HL-60/S4 (cell line): Measurements from ENCODE around the gene USP3.
"Not testable (repeated sequence)": the region's sequence is repeated elsewhere in the genome, so short reads cannot be mapped to it uniquely, and the experiment has no call there.

ENCODE experiments used
- in situ Hi-C: fragments of 300-500 bp; cut with MboI; formaldehyde crosslinking; loops from 2 replicates; pipeline ENCODE4 v1.14.3; 2022; ENCODE audit warnings: low sequenced_read_pairs

USP3 gene

DNA sequence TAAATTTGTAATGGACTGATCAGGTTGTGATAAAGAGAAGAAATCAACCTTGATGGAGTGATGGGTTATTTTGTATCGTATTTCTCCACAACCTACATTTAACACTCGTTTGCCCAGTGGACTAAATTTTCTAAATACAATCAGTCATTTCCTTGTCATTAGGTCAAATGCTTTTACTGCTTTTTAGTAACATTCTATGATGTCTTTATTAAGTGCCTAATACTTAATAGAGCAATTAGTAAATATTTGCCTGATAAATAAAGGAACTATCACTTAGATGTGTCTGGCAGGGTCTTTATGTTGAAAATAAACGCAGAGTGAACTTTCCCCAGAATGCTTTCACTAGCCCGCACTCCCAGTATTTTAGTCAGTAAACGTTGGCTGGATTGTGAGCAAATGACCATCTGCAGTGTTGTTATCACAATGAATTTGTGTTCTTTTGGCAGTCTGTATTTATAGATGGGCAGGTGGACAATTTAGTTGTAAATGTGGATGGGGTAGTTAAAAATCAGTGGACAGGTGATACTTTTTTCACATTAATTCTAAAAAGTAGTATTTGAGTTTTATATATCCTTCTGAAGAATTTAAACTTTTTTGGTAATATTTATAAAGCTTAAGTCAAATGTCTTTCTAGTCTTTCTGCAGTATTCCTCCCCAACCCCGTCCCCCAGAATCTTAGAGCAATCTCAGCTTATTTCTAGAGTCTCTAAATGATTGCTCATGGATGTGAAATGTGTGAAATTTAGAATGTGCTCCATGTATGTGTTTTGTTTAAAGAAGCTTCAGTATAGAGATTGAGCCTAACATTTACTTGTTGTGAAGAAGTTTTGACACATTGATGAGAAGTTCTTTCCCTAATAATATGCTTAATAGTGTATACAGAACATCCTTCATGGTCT, 4.9 kb downstream of the USP3 start:
- in situ Hi-C loops = no loop called here

DNA sequence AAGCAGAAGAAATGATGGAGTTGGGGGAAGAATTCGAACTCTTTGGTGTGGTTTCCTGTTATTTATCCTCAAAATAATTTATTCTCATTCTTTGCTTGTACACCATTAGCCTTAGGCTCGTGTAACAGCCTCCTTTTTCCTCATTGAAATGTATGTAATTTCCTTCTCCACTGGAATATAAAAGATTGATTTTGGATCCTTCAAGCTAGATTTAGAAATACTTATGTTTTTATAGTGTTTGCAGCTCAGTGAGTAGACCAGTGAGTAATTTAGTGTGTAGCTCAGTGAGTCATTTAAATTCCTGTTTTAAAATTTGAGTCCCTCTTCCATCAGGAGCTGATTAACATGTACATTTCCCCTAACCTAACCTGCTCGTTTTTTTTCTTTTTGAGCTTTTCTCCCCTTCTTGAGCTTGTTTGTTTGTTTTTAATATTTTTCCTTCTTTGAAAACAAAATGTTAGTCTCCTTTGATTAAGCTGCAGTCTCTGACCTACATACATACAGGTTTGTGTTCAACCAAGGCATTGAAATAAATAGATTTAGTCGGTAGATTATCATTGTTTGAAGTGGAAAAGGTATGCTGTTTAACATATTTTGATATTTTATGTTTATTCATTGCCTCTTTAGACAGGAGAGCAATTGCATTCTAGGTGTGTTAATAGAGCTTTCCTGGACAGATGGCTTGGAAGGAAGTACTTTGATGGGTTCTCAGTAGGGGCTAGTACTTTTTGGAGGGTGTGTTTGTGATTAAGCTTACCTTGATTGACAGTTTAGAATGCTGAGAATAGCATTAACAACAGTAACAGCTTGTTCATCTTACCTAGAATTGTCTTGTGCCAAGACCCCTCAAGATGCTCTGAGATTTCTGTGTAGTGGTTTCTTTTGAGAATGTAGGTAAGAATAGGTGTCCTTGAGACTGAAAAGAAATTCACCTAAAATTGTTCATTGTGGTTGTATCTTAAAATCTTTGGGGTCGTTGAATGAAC, 5.9 kb downstream of the USP3 start:
- in situ Hi-C loops = no loop called here

DNA sequence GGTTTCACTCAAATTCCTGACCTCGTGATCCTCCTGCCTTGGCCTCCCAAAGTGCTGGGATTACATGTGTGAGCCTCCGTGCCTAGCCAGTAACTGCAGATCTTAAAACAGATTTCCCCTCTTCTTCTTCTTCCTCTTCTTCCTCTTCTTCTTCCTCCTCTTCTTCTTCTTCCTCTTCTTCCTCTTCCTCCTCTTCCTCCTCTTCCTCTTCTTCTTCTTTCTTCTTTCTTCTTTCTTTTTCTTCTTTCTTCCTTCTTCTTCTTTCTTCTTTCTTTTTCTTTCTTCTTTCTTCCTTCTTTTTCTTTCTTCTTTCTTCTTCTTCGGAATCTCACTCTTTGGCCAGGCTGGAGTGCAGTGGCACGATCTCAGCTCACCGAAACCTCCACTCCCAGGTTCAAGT, 7.8 kb downstream of the USP3 start:
- in situ Hi-C loops = no loop called here

DNA sequence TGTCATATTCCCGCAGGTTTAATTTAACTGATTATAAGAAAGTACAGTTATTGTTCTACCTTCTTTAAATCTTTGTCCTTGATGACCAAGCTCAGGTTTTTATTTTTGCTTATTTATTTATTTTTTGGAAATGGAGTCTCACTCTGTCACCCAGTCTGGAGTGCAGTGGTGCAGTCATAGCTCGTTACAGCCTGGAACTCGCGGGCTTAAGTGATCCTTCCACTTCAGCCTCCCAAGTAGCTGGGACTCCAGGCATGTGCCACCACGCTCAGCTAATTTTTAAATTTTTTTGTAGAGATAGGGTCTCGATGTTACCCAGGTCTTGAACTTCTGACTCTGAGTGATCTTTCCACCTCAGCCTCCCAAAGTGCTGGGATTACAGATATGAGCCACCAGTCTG, 8.9 kb downstream of the USP3 start:
- in situ Hi-C loops = no loop called here

DNA sequence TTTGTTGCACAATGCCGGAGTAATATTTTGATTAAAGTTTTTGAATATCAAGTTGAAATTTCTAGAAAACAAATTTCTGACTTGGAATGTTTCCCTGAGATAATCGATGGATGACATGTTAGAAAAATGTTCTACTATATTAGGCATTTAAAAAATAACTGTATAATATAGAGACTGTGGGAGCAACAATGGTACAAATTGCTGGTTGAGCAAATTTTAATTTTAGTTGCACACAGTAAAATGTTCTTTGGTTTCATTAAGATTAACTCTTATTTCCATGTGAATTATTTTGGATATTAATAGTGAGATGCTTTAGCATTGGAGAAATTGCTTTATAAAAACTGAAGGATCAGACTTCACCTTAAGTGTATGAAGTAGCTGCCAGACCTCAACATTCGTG, 9.3 kb downstream of the USP3 start:
- in situ Hi-C loops = no loop called here

DNA sequence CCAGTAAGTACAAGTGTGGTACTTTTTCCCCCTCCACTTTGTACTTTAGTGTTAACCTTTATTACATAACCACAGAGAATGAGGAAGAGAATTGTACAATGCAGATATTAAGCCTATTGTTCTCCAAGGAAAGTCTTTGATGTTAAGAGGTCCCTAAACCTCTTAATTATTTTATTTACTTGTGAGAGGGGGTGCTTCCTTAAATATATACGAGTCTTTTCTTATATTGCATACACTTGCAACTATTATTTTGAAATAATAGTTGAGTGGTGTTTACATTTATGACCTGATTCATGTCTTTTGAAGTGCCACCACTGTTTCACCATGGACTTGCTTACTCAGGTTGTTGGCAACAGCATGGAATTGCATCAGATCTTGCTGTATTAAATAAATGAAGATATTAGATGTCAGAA, 10.1 kb downstream of the USP3 start:
- in situ Hi-C loops = no loop called here

DNA sequence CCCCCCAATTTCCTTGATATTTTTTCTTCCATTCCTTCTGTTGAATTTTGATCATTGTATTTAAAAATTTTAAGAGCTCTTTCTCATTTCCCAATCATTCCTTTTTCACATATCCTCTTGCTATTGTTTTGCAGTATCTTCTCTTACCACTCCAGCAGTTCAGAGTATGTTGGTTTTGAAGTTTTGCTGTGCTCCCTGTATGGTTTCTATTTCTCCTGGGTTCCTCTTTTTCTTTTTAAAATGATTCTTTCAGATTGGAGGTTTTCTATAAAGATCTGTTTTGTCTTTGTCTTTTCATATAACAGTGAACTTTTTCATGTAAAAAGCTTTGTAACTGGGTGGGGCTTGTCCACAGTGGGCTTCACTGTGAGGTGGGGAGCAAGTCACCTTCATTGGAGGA, 12.8 kb downstream of the USP3 start:
- in situ Hi-C loops = no loop called here

DNA sequence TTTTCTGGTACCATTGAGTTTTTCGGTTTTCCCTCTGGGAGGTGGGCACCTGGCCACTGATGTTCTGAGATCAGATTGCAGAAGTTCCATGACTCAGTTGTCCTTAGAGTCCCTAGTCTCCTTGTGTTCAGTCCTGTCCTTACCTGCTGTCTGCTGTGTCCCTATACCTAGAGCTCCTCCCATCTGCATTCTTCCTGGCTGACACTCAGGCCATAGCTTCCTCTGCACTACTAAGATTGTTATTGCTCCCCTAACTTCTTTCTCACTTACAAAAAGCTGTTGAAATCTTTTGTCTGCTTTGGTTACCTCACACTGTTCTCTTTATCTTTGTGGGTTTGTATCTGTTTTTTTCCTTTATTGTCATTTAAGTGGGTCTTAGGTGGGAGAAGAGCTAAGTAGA, 13.2 kb downstream of the USP3 start:
- in situ Hi-C loops = no loop called here

DNA sequence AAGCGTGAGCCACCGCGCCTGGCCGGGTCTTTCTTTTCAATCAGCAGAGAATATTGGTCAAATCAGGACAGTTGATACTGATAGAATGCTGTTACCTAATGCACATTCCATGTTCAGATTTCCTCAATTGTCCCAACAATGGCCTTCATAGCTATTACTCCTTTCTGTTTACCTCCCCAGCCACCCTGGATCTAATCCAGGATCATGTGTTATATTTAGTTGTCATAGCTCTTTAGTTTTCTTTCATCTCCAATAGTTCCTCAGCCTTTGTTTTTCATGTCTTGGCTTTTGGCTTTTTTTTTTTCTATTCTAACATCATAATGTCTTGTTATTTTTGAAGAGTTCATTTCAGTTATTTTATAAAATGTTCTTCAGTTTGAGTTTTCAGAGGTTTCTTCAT, 14.6 kb downstream of the USP3 start:
- in situ Hi-C loops = no loop called here

DNA sequence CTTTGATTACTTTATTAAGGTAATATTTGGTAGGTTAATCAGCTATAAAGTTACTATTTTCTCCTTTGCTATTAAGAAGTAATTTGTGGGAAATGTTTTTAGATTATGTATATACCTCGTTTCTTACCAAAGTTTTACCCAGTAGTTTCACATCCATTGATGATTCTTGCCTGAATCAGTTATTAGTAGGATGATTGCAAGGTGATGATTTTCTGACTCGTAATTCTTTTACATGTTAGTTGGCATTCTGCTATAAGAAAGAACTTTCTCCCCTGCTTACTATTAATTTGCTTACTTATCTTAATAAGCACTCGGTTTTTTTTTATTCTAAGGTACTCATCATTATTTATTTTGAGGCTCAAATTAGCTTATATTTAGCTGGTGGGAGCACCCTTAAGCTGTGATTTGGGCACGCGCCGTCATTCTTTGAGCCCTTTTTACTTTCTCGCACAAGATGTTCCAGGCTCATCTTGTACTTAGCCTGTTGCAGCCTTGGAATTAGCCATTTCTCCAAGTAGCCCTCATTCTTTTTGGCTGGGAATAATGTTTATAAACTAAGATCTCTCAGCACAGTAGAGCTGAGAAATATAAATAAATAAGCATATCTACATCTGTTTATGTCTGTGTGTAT, 15.3 kb downstream of the USP3 start:
- in situ Hi-C loops = no loop called here

DNA sequence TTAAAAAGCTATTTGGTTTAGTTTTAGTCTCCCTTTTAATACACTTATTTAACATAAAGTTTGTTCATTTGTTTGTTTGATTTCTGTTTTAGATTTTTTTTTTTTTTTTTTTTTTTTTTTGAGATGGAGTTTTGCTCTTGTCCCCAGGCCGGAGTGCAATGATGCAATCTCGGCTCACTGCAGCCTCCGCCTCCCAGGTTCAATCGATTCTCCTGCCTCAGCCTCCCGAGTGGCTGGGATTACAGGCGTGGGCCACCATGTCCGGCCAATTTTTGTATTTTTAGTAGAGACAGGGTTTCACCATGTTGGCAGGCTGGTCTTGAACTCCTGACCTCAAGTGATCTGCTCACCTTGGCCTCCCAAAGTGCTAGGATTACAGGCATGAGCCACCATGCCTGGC, 16.1 kb downstream of the USP3 start:
- in situ Hi-C loops = not testable (repeated sequence)

DNA sequence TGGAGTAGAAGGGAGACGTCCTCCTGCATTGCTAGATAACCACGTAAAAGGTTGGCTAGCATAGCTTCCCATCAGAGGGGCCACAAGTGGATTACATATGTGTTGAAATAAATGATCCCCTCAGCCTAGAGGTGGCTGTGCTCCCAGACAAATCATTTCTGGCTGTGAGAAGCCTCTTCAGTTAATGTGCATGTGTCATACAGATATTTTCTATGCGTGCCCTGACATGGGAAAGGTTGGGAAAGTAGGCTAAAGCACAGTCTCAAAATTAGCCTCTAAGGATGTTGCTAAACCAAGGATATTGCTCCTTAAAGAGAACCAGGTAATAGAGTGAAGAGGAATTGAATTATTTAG, 17.8 kb downstream of the USP3 start:
- in situ Hi-C loops = no loop called here

DNA sequence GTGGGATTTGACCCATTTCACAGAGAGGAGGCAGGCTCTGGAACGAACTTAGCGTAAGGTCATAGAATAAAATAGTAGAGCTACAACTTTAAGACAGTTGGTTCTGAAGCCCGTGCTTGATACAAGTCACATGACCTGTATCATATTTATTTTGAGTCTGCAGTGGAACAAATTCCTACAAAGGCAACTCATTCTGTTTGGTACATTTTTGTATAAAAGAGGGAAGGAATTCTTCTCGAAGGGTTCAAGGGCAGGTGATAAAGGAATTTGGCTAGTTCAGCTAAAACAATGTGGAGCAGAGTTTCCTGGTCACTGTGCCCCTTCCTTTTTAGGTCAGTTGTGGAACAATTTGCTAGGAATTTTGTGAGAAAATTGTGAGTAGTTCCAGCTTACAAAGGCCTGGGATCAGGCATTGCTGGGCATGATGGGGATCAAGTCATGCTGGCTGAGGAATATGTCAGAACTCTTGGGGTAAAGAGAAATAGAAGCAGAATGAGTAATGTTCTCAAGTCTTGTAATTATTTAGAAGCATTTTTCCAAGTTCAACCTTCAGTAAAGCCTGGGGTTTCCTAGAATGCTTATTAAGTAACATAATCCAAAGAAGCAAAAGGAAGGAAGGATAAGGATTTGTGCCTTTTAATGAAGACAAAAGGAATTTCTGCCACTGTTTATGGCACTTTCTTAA, 19.1 kb downstream of the USP3 start:
- in situ Hi-C loops = no loop called here

DNA sequence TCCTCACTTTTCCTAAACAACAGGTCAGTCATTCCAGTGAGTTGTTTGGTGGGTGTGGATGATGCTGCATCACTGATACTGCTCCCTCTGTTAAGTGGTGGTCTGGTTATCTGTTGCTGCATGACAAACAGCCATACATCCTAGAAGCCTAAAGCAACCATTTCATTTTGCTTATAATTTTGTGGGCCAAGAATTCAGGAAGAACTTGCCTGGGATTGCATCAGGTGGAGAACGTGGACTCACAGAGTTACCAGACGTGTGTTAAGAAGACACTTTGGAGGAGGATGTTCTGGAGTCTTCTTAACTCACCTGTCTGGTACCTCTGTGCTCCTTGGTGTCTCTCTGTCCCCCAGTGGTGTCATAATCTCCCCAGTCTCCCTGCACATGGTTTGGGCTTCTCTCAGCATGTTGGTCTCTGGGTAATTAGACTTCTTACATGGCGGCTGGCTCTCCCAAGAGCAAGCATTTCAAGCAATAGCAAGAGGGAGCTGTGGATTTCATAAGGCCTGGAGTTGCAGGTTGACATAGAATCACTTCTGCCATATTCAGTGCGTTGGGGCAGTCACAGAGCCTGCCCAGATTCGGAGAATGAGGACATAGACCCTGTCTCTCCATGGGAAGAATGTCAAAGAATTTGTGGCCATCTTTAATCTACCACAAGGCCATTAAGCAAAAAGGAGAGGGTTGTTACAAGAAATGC, 20.1 kb downstream of the USP3 start:
- in situ Hi-C loops = no loop called here

DNA sequence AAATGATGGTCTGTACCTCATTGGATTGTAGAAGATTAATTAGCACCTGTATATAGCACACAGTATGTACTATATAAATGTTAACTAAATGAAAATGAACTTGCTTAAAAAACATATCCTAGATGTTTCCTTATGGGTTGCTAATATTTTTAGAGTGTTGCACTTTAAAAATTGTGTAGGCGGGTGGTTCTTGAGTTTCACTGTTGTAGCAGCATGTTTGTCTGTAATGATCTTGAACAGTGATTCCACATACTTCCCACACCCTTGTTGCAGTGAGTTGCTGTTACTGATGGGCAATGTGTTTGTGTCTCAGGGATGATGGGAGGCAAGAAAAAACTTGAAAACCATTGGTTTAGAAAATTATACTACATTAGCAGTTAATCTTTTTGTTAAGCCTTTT, 22.0 kb downstream of the USP3 start:
- in situ Hi-C loops = no loop called here

DNA sequence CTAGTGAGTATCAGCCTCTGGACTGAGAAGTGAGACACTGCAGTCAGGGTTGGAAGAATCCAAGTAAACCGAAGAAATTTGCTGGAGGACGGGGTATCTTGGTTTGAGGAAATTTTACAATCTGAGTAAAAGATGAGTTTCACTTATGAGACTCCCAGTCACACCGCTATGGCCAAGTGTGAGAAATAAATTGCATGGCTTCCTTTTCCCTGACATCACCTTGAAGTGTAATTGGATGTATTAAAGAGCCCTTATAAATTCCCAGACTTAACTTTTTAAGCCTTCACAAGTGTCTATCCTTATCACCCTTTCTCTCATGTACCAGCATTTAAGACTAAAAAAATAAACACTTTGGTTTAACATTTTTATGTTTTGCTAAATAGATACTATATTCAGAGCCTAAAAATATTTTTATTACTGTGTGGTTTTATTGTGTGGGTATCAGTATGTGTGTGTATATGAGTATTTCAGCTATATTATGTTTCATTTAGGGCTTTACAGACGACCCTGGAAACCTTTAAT, 23.8 kb downstream of the USP3 start:
- in situ Hi-C loops = no loop called here

DNA sequence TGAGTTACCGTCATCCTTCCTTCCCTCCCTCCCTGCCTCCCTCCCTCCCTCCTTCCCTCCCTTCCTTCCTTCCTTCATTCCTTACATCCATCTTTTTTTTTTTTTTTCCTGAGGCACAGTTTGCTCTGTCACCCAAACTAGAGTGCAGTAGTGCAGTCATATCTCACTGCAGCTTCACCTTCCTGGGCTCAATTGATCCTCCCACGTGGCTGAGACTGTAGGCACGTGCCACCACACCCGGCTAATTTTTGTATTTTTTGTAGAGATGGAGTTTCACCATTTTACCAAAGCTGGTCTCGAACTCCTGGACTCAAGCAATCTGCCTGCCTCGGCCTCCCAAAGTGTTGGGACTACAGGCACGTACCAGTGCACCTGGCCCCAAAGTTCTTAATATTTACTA, 25.8 kb downstream of the USP3 start:
- in situ Hi-C loops = no loop called here

DNA sequence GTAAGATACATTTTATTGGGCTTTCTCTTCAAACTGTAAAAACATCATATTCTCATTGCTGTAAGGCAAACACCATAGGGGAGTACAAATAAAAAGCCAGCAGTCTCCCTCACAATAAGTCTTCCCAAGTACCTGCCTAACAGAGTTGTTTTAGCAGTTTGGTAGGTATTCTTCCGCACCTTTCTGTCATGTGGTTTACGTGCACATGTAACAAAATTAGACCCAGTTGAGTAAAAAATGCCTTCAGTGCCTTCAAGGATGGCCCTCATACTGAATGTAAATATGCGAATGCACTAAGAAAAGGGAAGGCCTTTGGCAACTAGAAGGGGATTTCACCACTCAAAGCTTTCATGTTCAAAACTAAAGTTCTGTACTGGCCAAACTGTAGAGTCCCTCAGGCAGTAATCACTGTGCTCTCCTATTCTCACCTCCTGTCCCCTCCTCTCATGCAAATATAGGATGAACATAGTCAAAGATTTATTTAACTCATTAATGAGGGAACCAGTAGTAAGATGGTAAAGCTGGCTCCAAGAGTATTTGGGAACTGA, 26.4 kb downstream of the USP3 start:
- in situ Hi-C loops = no loop called here

DNA sequence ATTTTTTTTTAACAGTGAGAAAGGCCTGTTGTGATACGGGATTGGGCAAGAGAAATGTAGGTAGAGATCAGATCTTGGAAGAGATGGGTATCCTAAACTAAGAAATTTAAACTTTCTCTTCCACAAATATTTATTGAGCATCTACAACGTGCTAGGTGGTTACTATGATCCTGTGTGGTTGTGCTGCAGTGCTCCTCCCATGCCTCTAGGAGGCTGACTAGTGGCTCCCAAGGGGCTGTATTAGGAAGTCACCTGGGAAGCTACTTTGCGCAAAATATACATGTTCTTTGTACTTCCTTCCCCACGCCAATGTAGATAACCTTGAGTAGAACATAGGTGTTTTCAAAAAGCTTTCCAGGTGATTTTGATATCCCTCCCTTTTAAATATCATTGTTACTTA, 27.2 kb downstream of the USP3 start:
- in situ Hi-C loops = no loop called here

DNA sequence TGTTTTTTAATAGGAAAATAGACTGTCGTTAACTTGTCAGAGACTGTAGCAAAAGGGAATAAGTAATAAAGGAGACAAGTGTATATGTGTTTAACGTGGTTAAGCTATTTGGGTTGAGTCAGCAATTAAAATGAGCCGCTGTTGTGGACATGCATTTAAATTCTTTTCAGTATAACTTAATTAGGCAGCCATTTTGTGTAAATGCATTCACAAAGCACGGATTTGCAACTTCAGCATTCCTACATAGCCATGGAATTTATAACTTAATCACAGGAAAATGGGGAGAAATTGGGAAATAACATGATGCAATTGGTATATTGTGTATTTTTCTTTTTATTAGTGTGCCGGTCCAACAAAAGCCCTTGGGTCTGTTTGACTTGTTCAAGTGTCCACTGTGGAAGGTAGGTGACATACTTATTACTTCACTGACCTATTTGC, 27.9 kb downstream of the USP3 start:
- in situ Hi-C loops = no loop called here
